H1 (cell line): Measurements from ENCODE around the gene MYO1D. TPM values are rescaled to one million over a fixed set of nuclear protein-coding genes. Genes with fewer than 3 reads are reported as not detected.

ENCODE experiments used
- CTCF ChIA-PET: fragments of 300-600 bp; sonication (Branson Sonifier 250); formaldehyde crosslinking; loops from one replicate; lab custom pipeline; 2021; ENCODE audit not compliant: partially characterized antibody; lab: Charles Lee
- POLR2A ChIA-PET: fragments of 300-600 bp; sonication (Branson Sonifier 250); formaldehyde crosslinking; loops from one replicate; lab custom pipeline; 2021; ENCODE audit warnings: inconsistent platforms; ENCODE audit not compliant: partially characterized antibody; lab: Charles Lee
- DNase-seq, 2 experiments: peaks; one replicate each; pipeline versions ENCODE4 v3.0.0 to v3.0.0-alpha.2; 2010 to 2022; ENCODE audit warnings: low spot score in 2 of 2, low read depth in 1 of 2, mixed read lengths in 1 of 2
- FAIRE-seq: peaks from 2 replicates; lab custom pipeline; 2011; peaks lifted over from hg19 to GRCh38; lab: Jason Lieb, UNC
- H2AFZ ChIP-seq: 2 replicates; pipeline ENCODE4 v1.8.1; 2012; ENCODE audit warnings: low read length, inconsistent platforms
- H2AK5ac ChIP-seq: 2 replicates; pipeline ENCODE4 v1.6.1; 2013; ENCODE audit warnings: low read depth, low read length
- H2BK120ac ChIP-seq: replicated peaks from 2 replicates; pipeline ENCODE3; 2013; ENCODE audit warnings: low read depth, low read length, inconsistent platforms
- H2BK12ac ChIP-seq: 2 replicates; pipeline ENCODE4 v1.6.1; 2013; ENCODE audit warnings: low read depth, low read length
- H2BK15ac ChIP-seq: 2 replicates; pipeline ENCODE4 v1.6.1; 2013; ENCODE audit warnings: low read length
- H2BK20ac ChIP-seq: 2 replicates; pipeline ENCODE4 v1.6.1; 2013; ENCODE audit warnings: low read length
- H2BK5ac ChIP-seq: 2 replicates; pipeline ENCODE4 v1.6.1; 2013; ENCODE audit warnings: low read depth, low read length
- H3K14ac ChIP-seq: 2 replicates; pipeline ENCODE4 v1.6.1; 2013; ENCODE audit warnings: inconsistent platforms; ENCODE audit not compliant: insufficient read length
- H3K18ac ChIP-seq: 2 replicates; pipeline ENCODE4 v1.6.1; 2013; ENCODE audit warnings: low read length; ENCODE audit errors: extremely low read depth
- H3K23ac ChIP-seq: 2 replicates; pipeline ENCODE4 v1.6.1; 2013; ENCODE audit warnings: inconsistent platforms; ENCODE audit not compliant: insufficient read length
- H3K23me2 ChIP-seq: 2 replicates; pipeline ENCODE4 v1.6.1; 2013; ENCODE audit warnings: low read depth, low read length
- H3K27ac ChIP-seq: 2 replicates; pipeline ENCODE4 v1.6.1; 2011; ENCODE audit warnings: low read depth, low read length, inconsistent platforms
- H3K27me3 ChIP-seq, 4 experiments: replicated peaks in 1 of 4; 1 replicate in 1 of 4; 2 replicates in 3 of 4; pipeline versions ENCODE4 v1.6.1 to v1.8.1; 2011 to 2013; ENCODE audit warnings: low read length in 3 of 4, mild to moderate bottlenecking in 3 of 4, inconsistent platforms in 2 of 4, mixed read lengths in 2 of 4, moderate library complexity in 1 of 4; ENCODE audit not compliant: control insufficient read depth in 3 of 4, insufficient read depth in 3 of 4; ENCODE audit errors: extremely low read depth in 1 of 4
- H3K36me3 ChIP-seq, 4 experiments: 2 replicates each; pipeline versions ENCODE4 v1.6.1 to v1.8.1; 2011 to 2013; ENCODE audit warnings: mild to moderate bottlenecking in 4 of 4, low read length in 3 of 4, moderate library complexity in 2 of 4, control low read depth in 1 of 4, inconsistent platforms in 1 of 4; ENCODE audit not compliant: insufficient read depth in 4 of 4, control insufficient read depth in 2 of 4
- H3K4ac ChIP-seq: replicated peaks from 2 replicates; pipeline ENCODE3; 2013; ENCODE audit warnings: low read length, low read depth, mixed read lengths, inconsistent platforms; ENCODE audit not compliant: insufficient read length
- H3K4me1 ChIP-seq, 4 experiments: replicated peaks in 1 of 4; 1 replicate in 1 of 4; 2 replicates in 3 of 4; pipeline versions ENCODE4 v1.6.1 to v1.8.1; 2011 to 2013; ENCODE audit warnings: low read length in 3 of 4, inconsistent platforms in 2 of 4, mixed read lengths in 1 of 4; ENCODE audit not compliant: insufficient read depth in 4 of 4, control insufficient read depth in 3 of 4
- H3K4me2 ChIP-seq, 2 experiments: 2 replicates each; pipeline versions ENCODE4 v1.6.1 to v1.8.1; 2011 to 2013; ENCODE audit warnings: low read depth in 2 of 2, low read length in 2 of 2, control low read depth in 1 of 2, inconsistent platforms in 1 of 2, mild to moderate bottlenecking in 1 of 2; ENCODE audit not compliant: insufficient read depth in 1 of 2
- H3K4me3 ChIP-seq, 4 experiments: fragments of 200-600, 300-600 bp in 1 of 4; sonication (generic), shearing (Covaris generic), sonication (Bioruptor Twin) in 1 of 4; 2 replicates each; pipeline versions ENCODE4 v1.5.1 to v1.8.1; 2011 to 2016; ENCODE audit warnings: low read length in 4 of 4, low read depth in 3 of 4, control low read depth in 2 of 4, inconsistent platforms in 2 of 4, mild to moderate bottlenecking in 2 of 4, mixed read lengths in 1 of 4, moderate library complexity in 1 of 4; ENCODE audit not compliant: insufficient read depth in 2 of 4; ENCODE audit errors: extremely low read depth in 1 of 4
- H3K56ac ChIP-seq: replicated peaks from 2 replicates; pipeline ENCODE3; 2013; ENCODE audit warnings: low read depth, mild to moderate bottlenecking, mixed read lengths, low read length, inconsistent platforms; ENCODE audit not compliant: insufficient read length
- H3K79me1 ChIP-seq: 2 replicates; pipeline ENCODE4 v1.6.1; 2013; ENCODE audit warnings: low read depth, low read length, control low read depth
- H3K79me2 ChIP-seq, 2 experiments: 2 replicates each; pipeline versions ENCODE4 v1.6.1 to v1.8.1; 2012 to 2013; ENCODE audit warnings: low read length in 2 of 2, mild to moderate bottlenecking in 2 of 2, inconsistent platforms in 1 of 2; ENCODE audit not compliant: insufficient read depth in 2 of 2, control insufficient read depth in 1 of 2
- H3K9ac ChIP-seq, 4 experiments: replicated peaks in 1 of 4; 1 replicate in 1 of 4; 2 replicates in 3 of 4; pipeline versions ENCODE4 v1.6.1 to v1.8.1; 2011 to 2013; ENCODE audit warnings: low read depth in 3 of 4, low read length in 3 of 4, control low read depth in 2 of 4, mild to moderate bottlenecking in 2 of 4, moderate library complexity in 2 of 4, inconsistent platforms in 1 of 4; ENCODE audit errors: extremely low read depth in 1 of 4
- H3K9me3 ChIP-seq, 2 experiments: 2 replicates each; pipeline versions ENCODE4 v1.6.1 to v1.8.1; 2012 to 2013; ENCODE audit warnings: mild to moderate bottlenecking in 2 of 2, moderate library complexity in 2 of 2, control low read depth in 1 of 2, inconsistent platforms in 1 of 2, low read depth in 1 of 2, low read length in 1 of 2, mixed read lengths in 1 of 2; ENCODE audit not compliant: insufficient read depth in 2 of 2
- H4K20me1 ChIP-seq, 2 experiments: replicated peaks in 1 of 2; 2 replicates each; pipeline versions ENCODE3 to v1.8.1; 2011 to 2013; ENCODE audit warnings: inconsistent platforms in 2 of 2, low read length in 2 of 2, mild to moderate bottlenecking in 1 of 2; ENCODE audit not compliant: insufficient read depth in 2 of 2, control insufficient read depth in 1 of 2
- H4K5ac ChIP-seq: 2 replicates; pipeline ENCODE4 v1.6.1; 2013; ENCODE audit warnings: low read length, low read depth, mixed read lengths, inconsistent platforms; ENCODE audit not compliant: insufficient read length
- H4K8ac ChIP-seq: 2 replicates; pipeline ENCODE4 v1.8.0; 2013; ENCODE audit warnings: mild to moderate bottlenecking, moderate library complexity, low read length, inconsistent platforms; ENCODE audit not compliant: insufficient read depth; ENCODE audit errors: extremely low read depth
- H4K91ac ChIP-seq: replicated peaks from 2 replicates; pipeline ENCODE3; 2013; ENCODE audit warnings: low read length, mixed read lengths, inconsistent platforms; ENCODE audit not compliant: insufficient read length
- BRCA1 ChIP-seq: IDR thresholded peaks from 2 replicates; pipeline ENCODE4 v1.6.1; 2012; ENCODE audit warnings: low read depth, low read length, improper control_type of control experiment
- FOSL1 ChIP-seq: IDR thresholded peaks from 2 replicates; pipeline ENCODE4 v1.6.1; 2011; ENCODE audit warnings: mild to moderate bottlenecking, low read depth, low read length, moderate library complexity; ENCODE audit not compliant: insufficient read depth
- KDM4A ChIP-seq: IDR thresholded peaks from one replicate; pipeline ENCODE4 v1.7.1; 2012; ENCODE audit warnings: low read depth, mild to moderate bottlenecking, moderate library complexity, low read length, inconsistent platforms; ENCODE audit not compliant: severe bottlenecking
- RNF2 ChIP-seq: fragments of 200-900, 300-1000 bp; sonication (generic); IDR thresholded peaks from 2 replicates; pipeline ENCODE4 v1.7.1; 2016; ENCODE audit warnings: borderline replicate concordance, low read depth, mild to moderate bottlenecking, antibody characterized with exemption, low read length; ENCODE audit not compliant: poor library complexity, severe bottlenecking; ENCODE audit errors: missing control alignments
- RXRA ChIP-seq: IDR thresholded peaks from 2 replicates; pipeline ENCODE4 v1.6.1; 2011; ENCODE audit warnings: low read depth, mild to moderate bottlenecking, low read length, moderate library complexity; ENCODE audit not compliant: insufficient read depth
- WGBS, 2 experiments: shearing (Covaris generic) in 1 of 2; methylation state at CpG; one replicate each; pipeline versions ENCODE4 v1.1.6 to v1.1.7; 2013 to 2015; ENCODE audit warnings: low lambda C conversion rate in 2 of 2, mixed read lengths in 2 of 2, inconsistent platforms in 1 of 2, low coverage in 1 of 2, missing lambda C conversion rate in 1 of 2; ENCODE audit not compliant: insufficient replicate concordance in 2 of 2, insufficient coverage in 1 of 2, insufficient read length in 1 of 2; ENCODE audit errors: extremely low coverage in 1 of 2, missing lambda C conversion rate in 1 of 2; 5-methylcytosine and 5-hydroxymethylcytosine counted together
- polyA plus RNA-seq, 7 experiments: library from polyadenylated mRNA; depleted of rRNA in 3 of 7; stranded (reverse) in 5 of 7; unstranded in 2 of 7; fragments of >200 nt in 5 of 7; fragments of 200-250 nt in 2 of 7; gene quantifications; 1 replicate in 5 of 7; 2 replicates in 1 of 7; 4 replicates in 1 of 7; pipeline versions ENCODE4 v1.2.1 to v1.2.3, GENCODE V29; 2011 to 2013; ENCODE audit warnings: missing spikeins in 2 of 7, mixed read lengths in 2 of 7
- total RNA-seq: library from RNA; stranded (reverse); fragmentation: NEBNext Ultra II Directional; extraction: Animal tissue kit (Norgen Biotek cat#: 25700); gene quantifications from 2 replicates; pipeline ENCODE4 v1.2.1, GENCODE V29; 2021

The MYO1D gene
- total and polyA plus RNA-seq, 2 of the 8 experiments (the other 6 are each of a cell fraction or from before 2014, with no cell fraction given): 6.5 to 25.4 TPM

DNA sequence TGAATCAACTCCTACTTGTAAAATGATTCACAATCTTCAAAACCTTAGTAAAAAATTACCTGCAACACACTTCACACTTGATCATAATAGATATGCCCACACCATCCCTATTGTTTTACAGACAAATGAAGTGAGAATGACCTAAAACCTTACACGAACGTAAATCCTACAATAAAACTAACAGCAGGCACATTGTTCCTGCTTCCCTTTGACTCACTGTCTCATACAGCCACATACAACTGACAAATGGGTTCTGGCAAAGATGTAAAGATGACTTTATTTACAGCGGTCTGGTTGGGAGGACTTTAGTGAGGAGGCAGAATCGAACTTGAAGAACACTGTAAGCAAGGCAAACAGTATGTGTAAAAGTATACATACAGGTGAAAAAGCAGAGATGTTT lies 188.7 kb downstream of the MYO1D start:
- DNase-seq: no peak

More for the DNA sequence above, 188.7 kb downstream of the MYO1D start:
- H3K36me3 ChIP-seq: no peaks in the 10 kb centered on the region
- H3K9ac ChIP-seq: no peak overlapping the region
- 0 out of 7 replicates have a peak, but pooled peaks cover 0 to 5% (median 0%) of the 10 kb centered on the region in 4 experiments for H3K4me1 ChIP-seq
- H3K79me1 ChIP-seq: no peaks in the 10 kb centered on the region
- H2AK5ac ChIP-seq: no peak overlapping the region
- no peak overlapping the region for H3K4me2 ChIP-seq
- no peak overlapping the region for H3K56ac ChIP-seq
- H4K20me1 ChIP-seq: no peaks in the 10 kb centered on the region
- FAIRE-seq: no peak
- H3K23ac ChIP-seq: no peak overlapping the region
- H3K27ac ChIP-seq: no peak overlapping the region
- H2BK120ac ChIP-seq: no peak overlapping the region
- H4K8ac ChIP-seq: no peak overlapping the region
- H3K4me3 ChIP-seq: no peak overlapping the region
- ChIA-PET POLR2A (no interaction called here), CTCF (interaction anchor here (0.6 to 1.3 kb wide), 2 partner anchors 29 to 169 kb away, joined by 3 to 5 read pairs; no protein-coding TSS in a partner anchor)
- no peak overlapping the region for H2BK20ac ChIP-seq
- H2AFZ ChIP-seq: no peak overlapping the region
- H3K9me3 ChIP-seq: no peaks in the 10 kb centered on the region
- no peak overlapping the region for H3K4ac ChIP-seq
- TF ChIP-seq RNF2: no peak
- TF ChIP-seq BRCA1: no peak
- no peak for TF ChIP-seq FOSL1
- no peak for TF ChIP-seq KDM4A
- TF ChIP-seq RXRA: no peak
- H3K14ac ChIP-seq: no peak overlapping the region
- 90% methylated on average over 4 of the region's 4 CpGs; no CpG with 5 or more reads in 1 of the 2 experiments for WGBS, 2 experiments
- H4K5ac ChIP-seq: no peak overlapping the region
- no peak overlapping the region for H3K18ac ChIP-seq
- no peak overlapping the region for H2BK12ac ChIP-seq
- no peak overlapping the region for H2BK15ac ChIP-seq
- H3K79me2 ChIP-seq: no peaks in the 10 kb centered on the region
- no peaks in the 10 kb centered on the region for H3K23me2 ChIP-seq
- no peak overlapping the region for H4K91ac ChIP-seq
- H2BK5ac ChIP-seq: no peak overlapping the region
- H3K27me3 ChIP-seq: no peaks in the 10 kb centered on the region
